22Rv1 (cell line): ENCODE results near the gene MBP.

ENCODE experiments used
- ZFX ChIP-seq: fragments of 450-650 bp; IDR thresholded peaks from 2 replicates; pipeline ENCODE4 v1.6.1; 2017; ENCODE audit warnings: antibody characterized with exemption, borderline replicate concordance
- TF ChIP-seq, protein P1 (sequence below): fragments of 450-650 bp; IDR thresholded peaks from 2 replicates; pipeline ENCODE4 v1.5.1; 2017; ENCODE audit warnings: mild to moderate bottlenecking

- TF ChIP-seq, protein P1, sequence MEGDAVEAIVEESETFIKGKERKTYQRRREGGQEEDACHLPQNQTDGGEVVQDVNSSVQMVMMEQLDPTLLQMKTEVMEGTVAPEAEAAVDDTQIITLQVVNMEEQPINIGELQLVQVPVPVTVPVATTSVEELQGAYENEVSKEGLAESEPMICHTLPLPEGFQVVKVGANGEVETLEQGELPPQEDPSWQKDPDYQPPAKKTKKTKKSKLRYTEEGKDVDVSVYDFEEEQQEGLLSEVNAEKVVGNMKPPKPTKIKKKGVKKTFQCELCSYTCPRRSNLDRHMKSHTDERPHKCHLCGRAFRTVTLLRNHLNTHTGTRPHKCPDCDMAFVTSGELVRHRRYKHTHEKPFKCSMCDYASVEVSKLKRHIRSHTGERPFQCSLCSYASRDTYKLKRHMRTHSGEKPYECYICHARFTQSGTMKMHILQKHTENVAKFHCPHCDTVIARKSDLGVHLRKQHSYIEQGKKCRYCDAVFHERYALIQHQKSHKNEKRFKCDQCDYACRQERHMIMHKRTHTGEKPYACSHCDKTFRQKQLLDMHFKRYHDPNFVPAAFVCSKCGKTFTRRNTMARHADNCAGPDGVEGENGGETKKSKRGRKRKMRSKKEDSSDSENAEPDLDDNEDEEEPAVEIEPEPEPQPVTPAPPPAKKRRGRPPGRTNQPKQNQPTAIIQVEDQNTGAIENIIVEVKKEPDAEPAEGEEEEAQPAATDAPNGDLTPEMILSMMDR = no peak
- no peak for TF ChIP-seq ZFX
These were observed 155.4 kb downstream of the MBP start for GRCh38 chr18:76977108-76977621.
